Prostate gland (tissue), 2 donors: ENCODE data around the gene METTL27.

ENCODE experiments used
- CTCF ChIP-seq, 4 experiments: fragments of 200-600 bp in 2 of 4; fragments of 450-650 bp in 2 of 4; sonication (generic) in 2 of 4; IDR thresholded peaks; 1 replicate in 3 of 4; 2 replicates in 1 of 4; pipeline ENCODE4 v1.5.1; 2016 to 2019; ENCODE audit warnings: antibody characterized with exemption in 4 of 4, mild to moderate bottlenecking in 2 of 4, moderate library complexity in 2 of 4
- POLR2A ChIP-seq: fragments of 450-650 bp; IDR thresholded peaks from one replicate; pipeline ENCODE4 v1.6.1; 2016; ENCODE audit warnings: antibody characterized with exemption, mild to moderate bottlenecking

DNA sequence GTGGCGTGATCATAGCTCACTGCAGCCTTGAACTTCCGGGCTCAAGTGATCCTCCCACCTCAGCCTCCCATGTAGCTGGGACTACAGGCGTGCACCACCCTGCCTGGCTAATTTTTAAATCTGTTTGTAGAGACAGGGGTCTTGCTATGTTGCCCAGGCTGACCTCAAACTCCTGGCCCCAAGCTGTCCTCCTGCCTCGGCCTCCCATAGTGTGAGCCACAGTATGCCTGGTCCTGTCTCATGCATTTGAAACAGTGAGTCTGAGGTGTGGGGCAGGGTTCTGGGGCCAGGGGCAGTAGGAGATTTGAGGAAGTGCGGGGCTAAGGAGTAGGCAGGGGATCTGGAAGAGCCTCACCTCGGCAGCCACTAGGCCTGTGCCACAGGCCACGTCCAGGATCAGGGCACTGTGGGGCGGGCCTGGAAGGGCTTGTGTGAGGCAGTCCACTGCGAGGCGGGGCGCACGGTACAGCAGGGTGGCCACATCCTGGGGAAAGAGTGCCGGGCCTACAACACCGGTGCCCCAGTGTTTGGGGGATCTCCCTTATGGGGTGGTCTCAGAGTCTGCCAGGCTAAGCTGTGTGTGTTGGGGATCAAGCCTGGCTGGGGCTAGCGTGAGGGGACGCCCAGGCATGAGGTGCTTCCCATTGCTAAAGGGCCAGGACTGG, 1.5 kb downstream of the METTL27 start:
- TF ChIP-seq CTCF (IDR thresholded peaks at IDR 0.05): no peak
- TF ChIP-seq POLR2A: no peak
